K562 (cell line): ENCODE results near the gene CHST12.

Source experiments
- L3MBTL2 ChIP-seq: fragments of 450-650 bp; IDR thresholded peaks from 2 replicates; pipeline ENCODE4 v1.6.1; 2016; ENCODE audit warnings: mild to moderate bottlenecking, moderate library complexity
- POLR2A ChIP-seq: fragments of 450-650 bp; conservative IDR thresholded peaks from 2 replicates; pipeline ENCODE4 v1.6.1; 2016
- SP1 ChIP-seq: sonication (generic); formaldehyde crosslinking; IDR thresholded peaks from 2 replicates; pipeline ENCODE4 v1.8.1; 2022; ENCODE audit warnings: mild to moderate bottlenecking, missing genetic modification reagents
- SREBF1 ChIP-seq: fragments of 150-350 bp; IDR thresholded peaks from 2 replicates; pipeline ENCODE4 v1.6.1; 2014; ENCODE audit warnings: antibody characterized with exemption, low read depth, low read length, borderline replicate concordance
- ZNF76 ChIP-seq: fragments of 250-450 bp; sonication (Bioruptor Pico); IDR thresholded peaks from 2 replicates; pipeline ENCODE4 v1.4.0; 2020; ENCODE audit warnings: mild to moderate bottlenecking, moderate library complexity, borderline replicate concordance
- TF ChIP-seq, protein P1 (sequence below), 3 experiments: IDR thresholded peaks in 2 of 3; conservative IDR thresholded peaks in 1 of 3; 2 replicates each; pipeline ENCODE4 v1.5.1; 2011 to 2012; ENCODE audit warnings: low read length in 3 of 3, mild to moderate bottlenecking in 3 of 3, control low read depth in 2 of 3, improper control_type of control experiment in 1 of 3, inconsistent platforms in 1 of 3, low read depth in 1 of 3, mixed read lengths in 1 of 3, moderate library complexity in 1 of 3; ENCODE audit not compliant: insufficient read depth in 2 of 3

DNA sequence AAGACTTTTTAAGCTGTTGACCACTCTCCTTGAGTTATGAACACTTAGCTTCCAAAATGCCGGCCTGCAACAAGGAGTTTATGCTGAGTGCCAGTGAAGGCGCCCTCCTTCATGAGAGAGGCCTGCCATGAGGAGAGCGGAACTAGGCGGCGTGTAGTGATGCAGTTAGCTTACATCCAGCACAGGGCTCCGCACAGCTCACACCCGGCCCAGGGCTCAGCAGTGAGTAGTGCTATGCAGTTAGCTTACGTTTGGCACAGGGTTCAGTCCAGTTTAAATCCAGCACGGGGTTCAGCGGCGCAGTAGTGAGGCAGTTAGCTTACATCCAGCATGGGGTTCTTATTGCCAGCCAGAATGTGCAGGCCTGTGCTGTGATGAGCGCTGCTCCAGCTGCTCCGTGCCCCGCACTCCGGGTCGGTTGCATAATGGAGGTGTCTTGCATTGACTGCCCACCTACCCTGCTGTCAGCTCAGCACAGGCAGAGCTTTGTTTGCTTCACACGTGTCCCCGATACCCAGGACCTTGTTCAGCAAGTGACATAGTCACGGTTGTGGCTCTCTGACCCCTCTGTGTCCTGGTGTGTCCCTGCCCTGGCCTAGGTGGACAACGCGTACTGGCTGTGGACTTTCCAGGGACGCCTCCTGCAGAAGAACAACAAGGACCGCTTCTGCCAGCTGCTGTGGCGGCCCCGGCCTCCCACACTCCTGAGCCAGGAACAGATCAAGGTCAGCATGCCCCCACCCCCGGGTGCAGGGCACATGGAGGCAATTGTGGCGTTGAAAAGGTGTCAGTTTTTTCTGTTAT is 26.9 kb upstream of the CHST12 start:
- TF ChIP-seq SP1 (no peak), L3MBTL2 (no peak), ZNF76 (CRISPR knock-in tag) (no peak), SREBF1 (no peak), POLR2A (peak; percentile 53)
- TF ChIP-seq, protein P1, sequence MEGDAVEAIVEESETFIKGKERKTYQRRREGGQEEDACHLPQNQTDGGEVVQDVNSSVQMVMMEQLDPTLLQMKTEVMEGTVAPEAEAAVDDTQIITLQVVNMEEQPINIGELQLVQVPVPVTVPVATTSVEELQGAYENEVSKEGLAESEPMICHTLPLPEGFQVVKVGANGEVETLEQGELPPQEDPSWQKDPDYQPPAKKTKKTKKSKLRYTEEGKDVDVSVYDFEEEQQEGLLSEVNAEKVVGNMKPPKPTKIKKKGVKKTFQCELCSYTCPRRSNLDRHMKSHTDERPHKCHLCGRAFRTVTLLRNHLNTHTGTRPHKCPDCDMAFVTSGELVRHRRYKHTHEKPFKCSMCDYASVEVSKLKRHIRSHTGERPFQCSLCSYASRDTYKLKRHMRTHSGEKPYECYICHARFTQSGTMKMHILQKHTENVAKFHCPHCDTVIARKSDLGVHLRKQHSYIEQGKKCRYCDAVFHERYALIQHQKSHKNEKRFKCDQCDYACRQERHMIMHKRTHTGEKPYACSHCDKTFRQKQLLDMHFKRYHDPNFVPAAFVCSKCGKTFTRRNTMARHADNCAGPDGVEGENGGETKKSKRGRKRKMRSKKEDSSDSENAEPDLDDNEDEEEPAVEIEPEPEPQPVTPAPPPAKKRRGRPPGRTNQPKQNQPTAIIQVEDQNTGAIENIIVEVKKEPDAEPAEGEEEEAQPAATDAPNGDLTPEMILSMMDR (IDR thresholded peaks at IDR 0.05 in 2 of 3, conservative IDR thresholded peaks at IDR 0.05 in 1 of 3; ENCODE audit: insufficient read depth in 2 of 3, low read depth in 1 of 3, low read length in 3 of 3) = no peak
